Measurements from ENCODE around the gene TMPRSS13.

DNA sequence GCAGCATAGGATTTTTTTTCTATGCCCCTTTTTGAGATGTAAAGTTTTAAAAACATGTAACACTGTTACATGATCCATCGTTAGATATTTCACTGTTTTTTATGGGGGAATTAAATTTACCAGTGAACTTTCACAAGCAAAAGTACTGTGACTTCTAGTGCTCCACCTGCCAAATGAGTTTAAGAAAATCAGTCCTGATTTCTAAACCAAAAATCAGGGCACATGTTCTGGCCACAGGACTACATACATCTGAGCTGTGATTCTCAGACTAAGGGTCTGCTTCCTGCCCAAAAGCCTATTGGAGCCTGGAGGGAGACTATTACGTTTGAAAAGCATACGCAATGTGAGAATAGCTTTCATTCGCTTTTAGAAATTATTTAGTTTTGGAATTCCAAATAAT is 22.5 kb downstream of the TMPRSS13 start:
- TF ChIP-seq, protein P1, sequence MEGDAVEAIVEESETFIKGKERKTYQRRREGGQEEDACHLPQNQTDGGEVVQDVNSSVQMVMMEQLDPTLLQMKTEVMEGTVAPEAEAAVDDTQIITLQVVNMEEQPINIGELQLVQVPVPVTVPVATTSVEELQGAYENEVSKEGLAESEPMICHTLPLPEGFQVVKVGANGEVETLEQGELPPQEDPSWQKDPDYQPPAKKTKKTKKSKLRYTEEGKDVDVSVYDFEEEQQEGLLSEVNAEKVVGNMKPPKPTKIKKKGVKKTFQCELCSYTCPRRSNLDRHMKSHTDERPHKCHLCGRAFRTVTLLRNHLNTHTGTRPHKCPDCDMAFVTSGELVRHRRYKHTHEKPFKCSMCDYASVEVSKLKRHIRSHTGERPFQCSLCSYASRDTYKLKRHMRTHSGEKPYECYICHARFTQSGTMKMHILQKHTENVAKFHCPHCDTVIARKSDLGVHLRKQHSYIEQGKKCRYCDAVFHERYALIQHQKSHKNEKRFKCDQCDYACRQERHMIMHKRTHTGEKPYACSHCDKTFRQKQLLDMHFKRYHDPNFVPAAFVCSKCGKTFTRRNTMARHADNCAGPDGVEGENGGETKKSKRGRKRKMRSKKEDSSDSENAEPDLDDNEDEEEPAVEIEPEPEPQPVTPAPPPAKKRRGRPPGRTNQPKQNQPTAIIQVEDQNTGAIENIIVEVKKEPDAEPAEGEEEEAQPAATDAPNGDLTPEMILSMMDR (IDR thresholded peaks at IDR 0.05), result no peak
- TF ChIP-seq POLR2A (IDR thresholded peaks at IDR 0.05), result no peak
- TF ChIP-seq EP300 (IDR thresholded peaks at IDR 0.05), result no peak
